Measurements from ENCODE around the gene CADM2.

CADM2 gene

DNA sequence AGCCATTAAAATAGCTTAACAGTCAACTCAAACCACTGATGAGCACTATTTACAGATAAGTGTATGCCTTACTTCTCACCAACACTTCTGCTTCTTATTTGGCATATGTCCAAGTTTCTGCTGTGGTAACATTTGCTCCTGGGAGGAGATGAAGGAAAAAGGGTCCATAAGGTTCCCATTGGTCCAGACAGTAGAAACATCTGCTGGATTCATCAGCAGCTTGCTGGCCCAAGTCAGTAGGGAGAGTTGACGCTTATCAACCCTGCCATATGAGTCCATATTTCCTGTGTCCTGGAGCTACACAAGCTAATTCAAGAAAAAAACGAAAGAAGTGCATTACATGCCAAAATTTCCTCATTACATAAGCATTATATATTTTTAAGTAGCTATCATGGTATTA lies 824.5 kb downstream of the CADM2 start:
- Histone ChIP-seq H3K27ac (no peak overlapping the region), H3K4me3 (ENCODE audit: low read depth in 1 of 2, low read length in 1 of 2) (no peak overlapping the region), H3K36me3 (no peaks in the 10 kb centered on the region), H3K4me1 (ENCODE audit: control insufficient read depth in 1 of 2, insufficient read depth in 1 of 2, low read depth in 1 of 2, low read length in 1 of 2) (no peaks in the 10 kb centered on the region), H3K27me3 (no peaks in the 10 kb centered on the region), H3K9me3 (no peaks in the 10 kb centered on the region)
- TF ChIP-seq, protein P1, sequence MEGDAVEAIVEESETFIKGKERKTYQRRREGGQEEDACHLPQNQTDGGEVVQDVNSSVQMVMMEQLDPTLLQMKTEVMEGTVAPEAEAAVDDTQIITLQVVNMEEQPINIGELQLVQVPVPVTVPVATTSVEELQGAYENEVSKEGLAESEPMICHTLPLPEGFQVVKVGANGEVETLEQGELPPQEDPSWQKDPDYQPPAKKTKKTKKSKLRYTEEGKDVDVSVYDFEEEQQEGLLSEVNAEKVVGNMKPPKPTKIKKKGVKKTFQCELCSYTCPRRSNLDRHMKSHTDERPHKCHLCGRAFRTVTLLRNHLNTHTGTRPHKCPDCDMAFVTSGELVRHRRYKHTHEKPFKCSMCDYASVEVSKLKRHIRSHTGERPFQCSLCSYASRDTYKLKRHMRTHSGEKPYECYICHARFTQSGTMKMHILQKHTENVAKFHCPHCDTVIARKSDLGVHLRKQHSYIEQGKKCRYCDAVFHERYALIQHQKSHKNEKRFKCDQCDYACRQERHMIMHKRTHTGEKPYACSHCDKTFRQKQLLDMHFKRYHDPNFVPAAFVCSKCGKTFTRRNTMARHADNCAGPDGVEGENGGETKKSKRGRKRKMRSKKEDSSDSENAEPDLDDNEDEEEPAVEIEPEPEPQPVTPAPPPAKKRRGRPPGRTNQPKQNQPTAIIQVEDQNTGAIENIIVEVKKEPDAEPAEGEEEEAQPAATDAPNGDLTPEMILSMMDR (IDR thresholded peaks at IDR 0.05) = no peak

DNA sequence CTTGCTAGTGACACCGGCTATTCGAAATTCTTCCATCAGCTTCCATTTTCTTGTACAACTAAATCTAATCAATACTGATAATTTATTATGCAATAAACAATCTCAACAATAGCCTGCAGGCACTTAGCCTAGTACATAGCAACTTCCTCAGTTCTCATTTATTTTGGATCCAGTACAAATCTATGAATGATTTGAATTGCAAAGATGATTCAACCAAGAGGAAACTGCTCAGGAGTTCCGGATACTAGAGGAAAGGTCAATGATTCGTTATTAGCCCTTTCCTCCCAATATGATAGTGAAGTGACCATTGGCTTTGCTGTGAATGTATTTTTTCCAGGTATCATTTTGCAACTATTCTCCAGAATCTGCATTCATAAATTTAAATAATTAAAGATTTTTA lies 827.0 kb downstream of the CADM2 start:
- no peaks in the 10 kb centered on the region for H3K9me3 ChIP-seq
- no peaks in the 10 kb centered on the region for H3K4me1 ChIP-seq (ENCODE audit: control insufficient read depth in 1 of 2, insufficient read depth in 1 of 2, low read depth in 1 of 2, low read length in 1 of 2)
- no peaks in the 10 kb centered on the region for H3K36me3 ChIP-seq
- no peaks in the 10 kb centered on the region for H3K27me3 ChIP-seq
- TF ChIP-seq, protein P1 (IDR thresholded peaks at IDR 0.05) = no peak
- H3K27ac ChIP-seq = no peak overlapping the region
- H3K4me3 ChIP-seq (ENCODE audit: low read depth in 1 of 2, low read length in 1 of 2) = no peak overlapping the region

DNA sequence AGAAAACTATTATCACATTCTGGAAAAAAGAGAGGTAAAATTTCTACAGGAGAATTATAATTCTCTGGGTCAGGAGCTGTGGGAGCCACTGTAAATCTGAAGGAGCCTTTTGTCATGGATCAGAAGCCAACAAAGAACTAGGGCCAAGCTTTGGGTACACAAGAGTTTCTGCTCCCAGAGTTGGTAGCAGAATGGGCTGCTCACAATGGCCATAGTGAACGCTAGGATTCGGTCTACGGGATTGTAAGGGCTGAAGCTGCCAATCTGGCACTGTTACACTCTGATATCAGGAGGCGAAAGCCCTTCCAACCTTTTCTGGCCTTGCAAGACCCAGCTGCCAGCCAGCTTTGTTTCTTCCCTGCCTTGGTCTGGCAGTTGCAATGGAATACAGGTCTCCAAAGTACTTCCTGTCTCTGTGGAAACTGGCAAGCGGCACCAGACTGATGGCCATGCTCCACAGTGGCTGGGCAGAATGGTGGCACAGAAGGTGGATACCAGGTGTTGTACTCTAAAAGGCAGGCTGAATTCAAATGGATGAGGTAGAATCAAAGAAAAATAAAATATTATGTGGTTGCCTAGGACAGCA lies 831.7 kb downstream of the CADM2 start:
- no peaks in the 10 kb centered on the region for H3K36me3 ChIP-seq
- H3K4me1 ChIP-seq (ENCODE audit: control insufficient read depth in 1 of 2, insufficient read depth in 1 of 2, low read depth in 1 of 2, low read length in 1 of 2) = no peaks in the 10 kb centered on the region
- no peak overlapping the region for H3K4me3 ChIP-seq (ENCODE audit: low read depth in 1 of 2, low read length in 1 of 2)
- H3K9me3 ChIP-seq = no peaks in the 10 kb centered on the region
- H3K27me3 ChIP-seq = no peaks in the 10 kb centered on the region
- no peak overlapping the region for H3K27ac ChIP-seq
- TF ChIP-seq, protein P1 (IDR thresholded peaks at IDR 0.05) = no peak

DNA sequence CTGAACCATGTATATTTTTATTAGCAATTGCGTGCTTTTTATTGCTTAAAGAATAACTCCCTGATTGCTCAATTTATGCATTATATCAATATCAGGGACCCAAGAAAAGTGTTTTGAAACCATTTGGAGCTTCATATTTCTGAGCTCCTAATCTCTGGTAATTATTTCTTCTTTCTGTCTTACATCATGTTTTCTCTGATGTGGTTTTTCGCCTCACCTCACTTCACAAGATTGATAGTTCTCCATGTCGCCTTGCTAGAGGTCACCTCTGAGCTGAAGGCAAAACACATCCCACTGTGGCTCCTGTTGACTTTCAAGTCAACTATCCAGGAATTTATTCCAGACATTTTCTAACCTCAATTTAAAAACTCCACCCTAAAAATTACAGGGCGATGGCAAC lies 837.4 kb downstream of the CADM2 start:
- Histone ChIP-seq H3K4me1 (ENCODE audit: control insufficient read depth in 1 of 2, insufficient read depth in 1 of 2, low read depth in 1 of 2, low read length in 1 of 2) (no peaks in the 10 kb centered on the region), H3K9me3 (no peaks in the 10 kb centered on the region)
- TF ChIP-seq, protein P1 (IDR thresholded peaks at IDR 0.05) = no peak

DNA sequence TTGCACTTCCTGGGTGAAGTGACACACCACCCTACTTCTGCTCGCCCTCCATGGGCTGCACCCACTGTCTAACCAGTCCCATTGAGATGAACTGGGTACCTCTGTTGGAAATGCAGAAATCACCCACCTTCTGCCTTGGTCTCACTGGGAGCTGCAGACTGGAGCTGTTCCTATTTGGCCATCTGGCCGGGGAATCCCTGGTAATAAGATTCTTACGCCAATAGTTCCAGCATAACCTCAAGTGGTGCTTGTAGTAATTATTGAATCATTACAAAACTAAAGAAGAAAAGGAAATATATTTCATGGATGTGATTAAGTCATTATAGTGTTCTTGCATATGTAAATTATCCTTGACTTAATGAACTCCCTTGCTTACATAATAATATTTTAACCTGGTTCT lies 841.9 kb downstream of the CADM2 start:
- Histone ChIP-seq H3K9me3 (no peaks in the 10 kb centered on the region), H3K4me3 (ENCODE audit: low read depth in 1 of 2, low read length in 1 of 2) (no peak overlapping the region), H3K27ac (no peak overlapping the region), H3K27me3 (no peaks in the 10 kb centered on the region), H3K4me1 (ENCODE audit: control insufficient read depth in 1 of 2, insufficient read depth in 1 of 2, low read depth in 1 of 2, low read length in 1 of 2) (no peaks in the 10 kb centered on the region), H3K36me3 (no peaks in the 10 kb centered on the region)
- TF ChIP-seq, protein P1 (IDR thresholded peaks at IDR 0.05) = no peak

More for the DNA sequence above, 837.4 kb downstream of the CADM2 start:
- Histone ChIP-seq H3K27me3 (no peaks in the 10 kb centered on the region), H3K36me3 (no peaks in the 10 kb centered on the region), H3K27ac (no peak overlapping the region), H3K4me3 (ENCODE audit: low read depth in 1 of 2, low read length in 1 of 2) (no peak overlapping the region)

DNA sequence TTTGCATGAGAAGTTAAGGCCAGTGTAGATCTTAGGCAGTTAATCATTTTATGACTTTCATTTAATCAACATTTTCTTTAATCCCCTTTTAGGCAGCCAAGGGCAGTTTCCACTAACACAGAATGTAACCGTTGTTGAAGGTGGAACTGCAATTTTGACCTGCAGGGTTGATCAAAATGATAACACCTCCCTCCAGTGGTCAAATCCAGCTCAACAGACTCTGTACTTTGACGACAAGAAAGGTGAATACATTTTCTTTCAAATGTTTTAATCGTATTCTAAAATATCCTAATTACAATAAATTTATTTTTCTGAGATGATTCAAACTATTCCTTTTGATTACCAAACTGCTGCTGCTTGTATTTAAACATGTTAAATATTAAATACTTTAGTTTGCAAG lies 843.2 kb downstream of the CADM2 start:
- Histone ChIP-seq H3K4me1 (ENCODE audit: control insufficient read depth in 1 of 2, insufficient read depth in 1 of 2, low read depth in 1 of 2, low read length in 1 of 2) (no peaks in the 10 kb centered on the region), H3K36me3 (no peaks in the 10 kb centered on the region)

More for the DNA sequence above, 843.2 kb downstream of the CADM2 start:
- H3K4me3 ChIP-seq (ENCODE audit: low read depth in 1 of 2, low read length in 1 of 2) = no peak overlapping the region
- no peak overlapping the region for H3K27ac ChIP-seq
- H3K27me3 ChIP-seq = no peaks in the 10 kb centered on the region
- TF ChIP-seq, protein P1 (IDR thresholded peaks at IDR 0.05) = no peak
- H3K9me3 ChIP-seq = no peaks in the 10 kb centered on the region

All from neutrophil (primary cell).